ENCODE measurements around the gene LSMEM2.
"Not testable (repeated sequence)": the region's sequence is repeated elsewhere in the genome, so short reads cannot be mapped to it uniquely, and the experiment has no call there.

LSMEM2 gene

GRCh38 chr3:50246517-50246954 lies 32.4 kb upstream of the LSMEM2 start:
- peak; percentile 93 for DNase-seq

- DNase-seq = no peak
Measured at GRCh38 chr3:50248387-50248786, 30.5 kb upstream of the LSMEM2 start.

GRCh38 chr3:50249457-50249856 lies 29.4 kb upstream of the LSMEM2 start:
- no peak for DNase-seq

- no peak for DNase-seq
Measured at GRCh38 chr3:50250514-50250913, 28.4 kb upstream of the LSMEM2 start.

DNA sequence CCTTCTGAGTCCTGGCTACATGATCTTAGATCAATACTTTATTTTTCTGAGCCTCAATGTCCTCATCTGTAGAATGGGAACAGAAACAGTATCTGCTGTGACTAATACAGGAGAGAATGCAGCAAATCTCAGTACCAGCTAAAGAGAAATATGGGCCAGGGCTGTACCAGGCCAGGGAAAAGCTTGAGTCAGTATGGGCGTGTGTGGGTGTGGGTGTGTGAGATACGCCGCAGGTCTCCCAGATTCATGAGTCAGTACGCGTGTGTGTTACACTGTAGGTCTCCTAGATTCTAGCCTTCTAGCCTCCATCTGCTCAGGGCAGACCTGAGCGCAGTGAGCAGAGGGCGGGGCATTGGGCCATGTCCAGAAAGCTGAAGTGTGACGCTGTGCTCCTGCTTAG lies 27.7 kb upstream of the LSMEM2 start:
- DNase-seq = peak; percentile 84

- no peak for DNase-seq
Measured at GRCh38 chr3:50254577-50255250, 24.2 kb upstream of the LSMEM2 start.

DNA sequence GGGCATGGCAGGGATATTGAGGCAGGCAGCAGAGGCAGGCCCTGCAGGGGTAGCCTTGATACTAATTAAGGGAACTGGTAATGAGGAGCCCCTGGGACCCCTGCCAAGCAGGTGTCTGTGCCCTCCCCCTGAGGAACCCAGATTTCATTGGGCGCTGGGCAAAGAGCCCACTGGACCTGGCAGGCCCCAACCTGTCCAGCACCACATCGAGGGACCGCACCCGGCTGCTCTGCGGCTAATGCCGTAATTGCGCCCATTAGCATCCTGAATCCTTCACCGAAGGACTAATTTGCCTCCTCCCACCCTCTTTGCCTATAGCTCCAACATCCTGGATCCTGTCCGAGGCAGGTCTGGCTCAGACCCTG lies 23.7 kb upstream of the LSMEM2 start:
- DNase-seq = no peak

DNA sequence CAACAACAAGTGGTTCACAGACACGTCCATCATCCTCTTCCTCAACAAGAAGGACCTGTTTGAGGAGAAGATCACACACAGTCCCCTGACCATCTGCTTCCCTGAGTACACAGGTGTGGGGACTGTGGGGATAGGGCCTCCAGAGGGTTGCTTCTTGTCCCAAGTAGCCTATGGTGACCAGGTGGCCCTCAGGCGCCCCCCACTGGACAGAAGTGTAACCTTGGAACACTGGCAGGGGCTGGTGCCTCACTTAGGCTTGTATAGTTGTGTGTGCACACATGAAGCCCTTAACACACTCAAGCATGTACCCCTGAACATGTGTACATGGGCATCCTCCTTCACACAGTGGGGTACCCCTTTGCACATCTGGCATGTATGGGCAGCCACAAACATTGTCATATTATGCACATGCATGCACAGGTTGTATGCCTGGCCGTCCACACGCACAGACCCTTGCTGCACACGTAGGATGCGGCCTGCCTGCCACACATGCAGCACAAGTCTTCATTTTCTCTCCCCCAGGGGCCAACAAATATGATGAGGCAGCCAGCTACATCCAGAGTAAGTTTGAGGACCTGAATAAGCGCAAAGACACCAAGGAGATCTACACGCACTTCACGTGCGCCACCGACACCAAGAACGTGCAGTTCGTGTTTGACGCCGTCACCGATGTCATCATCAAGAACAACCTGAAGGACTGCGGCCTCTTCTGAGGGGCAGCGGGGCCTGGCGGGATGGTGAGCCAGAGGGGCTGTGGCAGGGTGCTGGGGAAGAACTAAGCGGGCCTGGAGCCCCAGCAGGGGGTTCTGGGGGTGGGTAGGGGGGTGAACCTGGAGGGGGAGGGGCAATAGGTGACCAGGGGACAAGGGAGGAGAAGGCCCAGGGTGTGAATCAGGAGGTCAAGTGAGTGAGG lies 21.7 kb upstream of the LSMEM2 start:
- DNase-seq = peak; percentile 78

DNA sequence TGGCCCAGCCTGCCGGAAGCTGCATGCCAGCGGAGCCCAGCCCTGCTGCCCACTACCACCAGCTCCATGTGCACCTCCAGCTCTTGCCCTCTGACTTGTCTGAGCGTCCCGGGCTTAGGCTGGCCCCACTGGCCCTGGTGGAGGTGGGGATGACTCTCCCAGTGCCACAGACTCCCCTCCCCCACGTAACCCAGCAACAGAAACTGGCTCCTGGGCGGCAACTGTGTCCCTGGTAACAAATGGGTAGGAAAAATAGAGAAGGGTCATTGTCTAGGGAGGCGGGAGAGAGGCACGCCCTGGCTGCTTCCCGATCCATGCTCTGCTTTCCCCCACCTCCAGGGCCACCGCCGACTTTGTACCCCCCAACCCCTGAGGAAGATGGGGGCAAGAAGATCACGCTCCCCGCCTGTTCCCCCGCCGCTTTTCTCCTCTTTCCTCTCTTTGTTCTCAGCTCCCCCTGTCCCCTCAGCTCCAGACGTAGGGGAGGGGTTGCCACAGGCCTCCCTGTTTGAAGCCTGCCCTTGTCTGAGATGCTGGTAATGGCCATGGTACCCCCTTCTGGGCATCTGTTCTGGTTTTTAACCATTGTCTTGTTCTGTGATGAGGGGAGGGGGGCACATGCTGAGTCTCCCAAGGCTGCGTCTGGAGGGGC lies 20.7 kb upstream of the LSMEM2 start:
- no peak for DNase-seq

GRCh38 chr3:50258979-50259378 lies 19.9 kb upstream of the LSMEM2 start:
- no peak for DNase-seq

GRCh38 chr3:50259432-50260026 lies 19.4 kb upstream of the LSMEM2 start:
- no peak for DNase-seq

DNA sequence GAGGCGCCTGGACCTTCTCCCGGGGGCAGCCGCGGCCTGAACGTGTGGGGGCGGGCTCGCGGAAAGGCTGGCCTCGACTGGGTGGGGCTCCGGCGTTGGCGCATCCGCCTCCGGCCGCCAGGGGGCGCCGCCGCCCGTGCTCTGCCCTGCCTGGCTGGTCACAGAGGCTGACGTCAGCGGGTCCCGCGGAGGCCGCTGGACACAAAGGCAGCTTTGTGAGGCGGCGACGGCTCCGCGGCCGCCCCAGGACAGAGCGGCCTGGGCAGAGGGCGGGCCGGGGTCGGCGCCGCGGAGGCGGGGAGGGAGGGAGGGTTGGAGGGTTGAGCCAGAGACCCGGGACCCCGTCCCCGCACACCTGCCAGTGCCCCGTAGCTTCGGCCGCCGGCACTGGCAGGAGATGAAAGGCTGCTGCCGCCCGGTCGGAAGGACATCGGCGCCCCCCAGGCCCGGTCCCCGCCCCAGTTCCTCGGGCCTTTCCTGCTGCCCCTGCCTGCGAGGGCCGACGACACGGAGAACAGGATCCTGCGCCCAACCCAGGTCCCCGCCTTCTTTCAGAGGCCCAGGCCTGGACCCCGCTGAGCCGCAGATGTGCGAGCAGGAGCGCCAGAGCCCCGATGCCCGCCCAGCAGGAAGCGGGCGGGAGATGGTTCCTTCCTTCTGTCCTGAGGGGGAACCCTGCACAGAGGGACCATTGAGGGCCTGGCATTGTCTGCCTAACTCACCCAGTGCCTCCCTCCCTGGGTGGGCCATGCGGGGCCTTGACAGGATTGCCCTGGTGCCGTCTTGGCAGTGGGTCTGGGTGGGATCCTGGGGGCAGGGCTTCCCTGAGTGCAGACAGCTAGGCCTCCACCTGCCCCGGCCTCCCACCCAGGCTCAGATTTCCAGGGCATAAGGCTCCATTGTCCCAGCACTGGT lies 18.6 kb upstream of the LSMEM2 start:
- DNase-seq = peak; percentile 95

- DNase-seq = no peak
Measured at GRCh38 chr3:50260942-50261441, 17.9 kb upstream of the LSMEM2 start.

DNA sequence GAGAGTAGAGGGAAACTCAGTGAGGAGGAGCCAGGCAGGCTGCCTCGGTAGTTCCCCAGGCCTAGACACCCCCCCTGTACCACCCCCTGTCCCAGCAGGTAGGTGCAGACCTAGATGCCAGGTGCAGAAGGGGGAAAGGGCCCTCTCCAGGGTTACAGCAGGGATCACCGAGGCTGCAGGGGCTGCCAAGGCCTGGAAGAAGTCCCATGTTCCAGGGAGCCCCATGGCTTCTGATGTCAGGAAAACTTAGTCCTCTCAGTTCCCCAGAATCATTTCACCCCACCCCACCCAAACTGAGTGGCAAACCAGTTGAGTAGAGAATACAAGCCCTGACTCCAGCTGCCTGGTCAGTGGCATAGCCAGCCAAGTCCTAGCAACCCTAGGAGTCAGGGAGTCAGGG lies 17.4 kb upstream of the LSMEM2 start:
- no peak for DNase-seq

DNA sequence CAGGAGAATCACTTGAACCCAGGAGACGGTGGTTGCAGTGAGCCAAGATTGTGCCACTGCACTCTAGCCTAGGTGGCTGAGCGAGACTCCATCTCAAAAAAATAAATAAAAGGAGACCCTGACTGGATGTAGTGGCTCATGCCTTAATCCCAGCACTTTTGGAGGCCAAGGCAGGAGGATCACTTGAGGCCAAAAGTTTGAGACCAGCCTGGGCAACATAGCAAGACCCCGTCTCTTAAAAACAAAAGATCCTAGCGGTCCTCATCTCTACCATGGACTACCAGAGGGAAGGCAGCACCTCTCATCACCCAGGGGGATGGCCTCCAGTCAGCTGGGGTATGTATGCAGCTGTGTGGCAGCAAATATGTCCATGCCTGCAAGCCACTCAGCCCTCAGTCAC lies 16.7 kb upstream of the LSMEM2 start:
- DNase-seq = not testable (repeated sequence)

DNA sequence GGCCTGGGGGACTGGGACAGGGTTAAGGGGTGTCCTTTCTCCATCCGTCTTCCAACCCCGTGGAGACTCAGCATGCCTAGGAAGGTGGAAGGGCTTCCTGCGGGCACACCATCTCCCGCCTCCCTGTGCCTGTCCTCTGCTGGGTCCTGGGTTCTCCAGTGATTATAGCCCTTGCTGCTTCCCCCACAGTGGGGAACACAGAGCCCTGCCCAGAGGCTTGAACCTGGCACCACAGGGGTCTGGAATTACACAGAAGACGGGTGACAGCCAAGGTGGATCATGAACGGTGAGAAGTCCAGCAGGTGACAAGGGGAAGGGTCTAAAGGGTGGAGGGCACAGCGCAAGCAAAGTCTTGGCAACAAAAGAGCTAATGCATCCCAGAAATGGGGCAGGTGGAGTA lies 16.1 kb upstream of the LSMEM2 start:
- DNase-seq = no peak

DNA sequence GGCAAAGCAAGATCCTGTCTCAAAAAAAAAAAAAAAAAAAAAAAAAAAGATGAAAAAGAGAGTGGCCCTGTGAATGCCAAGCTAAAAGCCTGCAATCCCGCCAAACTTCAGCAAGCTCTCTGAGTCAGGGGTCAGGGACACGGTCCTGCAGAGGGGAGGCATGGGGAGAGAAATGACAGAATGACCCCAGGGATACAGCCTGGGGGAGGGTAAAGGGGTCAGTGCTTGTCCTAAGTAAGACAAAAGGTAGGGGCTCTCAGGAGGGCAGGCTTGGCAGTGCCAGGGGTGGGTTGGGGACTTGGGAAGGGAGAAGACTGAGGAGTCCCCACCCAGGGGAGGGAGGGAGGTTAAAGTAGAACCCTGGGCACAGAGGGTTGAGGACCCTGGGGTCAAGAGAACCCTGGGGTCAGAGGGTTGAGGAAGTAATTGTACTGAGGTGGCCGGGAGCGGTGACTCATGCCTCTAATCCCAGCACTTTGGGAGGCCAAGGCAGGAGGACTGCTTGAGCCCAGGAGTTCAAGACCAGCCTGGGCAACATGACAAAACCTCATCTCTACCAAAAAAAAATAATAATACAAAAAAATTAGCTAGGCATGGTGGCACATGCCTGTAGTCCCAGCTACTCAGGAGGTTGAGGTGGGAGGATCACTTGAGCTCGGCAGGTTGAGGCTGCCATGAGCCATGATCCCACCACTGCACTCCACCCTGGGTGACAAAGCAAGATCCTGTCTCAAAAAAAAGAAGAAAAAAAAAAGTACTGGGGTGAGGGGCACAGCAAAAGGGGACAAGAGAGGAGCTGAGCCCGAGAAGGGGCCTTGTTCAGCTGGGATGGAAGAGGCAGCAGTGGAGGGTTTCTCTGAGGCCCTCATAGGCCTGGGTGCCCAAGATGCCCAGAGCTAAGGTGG lies 15.2 kb upstream of the LSMEM2 start:
- no peak for DNase-seq

GRCh38 chr3:50264383-50264963 lies 14.4 kb upstream of the LSMEM2 start:
- DNase-seq = no peak

GRCh38 chr3:50264964-50265485 lies 13.9 kb upstream of the LSMEM2 start:
- DNase-seq = no peak

DNA sequence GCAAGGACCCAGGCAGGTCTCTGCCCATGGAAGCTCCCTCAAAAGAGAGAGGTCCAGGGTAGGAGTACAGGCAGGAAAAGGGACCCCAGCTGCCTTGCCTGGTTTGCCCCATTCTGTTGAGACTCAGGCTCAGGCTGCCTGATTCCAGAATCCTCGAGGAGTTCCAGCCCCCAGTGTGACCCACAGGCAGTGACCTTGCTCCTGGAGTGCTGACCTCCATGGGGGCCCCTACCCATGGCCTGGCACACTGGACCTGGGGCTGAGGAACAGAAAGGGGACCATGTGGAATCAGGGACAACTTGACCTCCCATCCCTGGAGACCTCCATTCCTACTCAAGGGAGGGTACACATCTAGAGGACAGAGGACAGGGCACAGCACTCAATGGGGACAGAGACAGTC lies 13.3 kb upstream of the LSMEM2 start:
- DNase-seq = no peak

Measured in activated effector memory CD4-positive, alpha-beta T cell treated with anti-CD3 and anti-CD28 coated beads, Interleukin-2, amount 50 U/mL, for 16 hours (primary cell).